BLaER1 (cell line): ENCODE results near the gene CYP2E1.
A peak's percentile ranks its signal among the peaks of the same experiment; 100 is the strongest.
"Not testable (repeated sequence)": the region's sequence is repeated elsewhere in the genome, so short reads cannot be mapped to it uniquely, and the experiment has no call there.

Experiments
- H3K27ac ChIP-seq: shearing (Covaris generic); formaldehyde crosslinking; 2 replicates; pipeline ENCODE4 v1.8.1; 2022
- H3K27me3 ChIP-seq: shearing (Covaris generic); formaldehyde crosslinking; 2 replicates; pipeline ENCODE4 v1.8.1; 2022
- H3K36me3 ChIP-seq: shearing (Covaris generic); formaldehyde crosslinking; 2 replicates; pipeline ENCODE4 v1.8.1; 2022
- H3K4me1 ChIP-seq: shearing (Covaris generic); formaldehyde crosslinking; 2 replicates; pipeline ENCODE4 v1.8.1; 2022
- H3K4me2 ChIP-seq: shearing (Covaris generic); formaldehyde crosslinking; 2 replicates; pipeline ENCODE4 v1.8.1; 2022
- H3K4me3 ChIP-seq: shearing (Covaris generic); formaldehyde crosslinking; 2 replicates; pipeline ENCODE4 v1.8.1; 2022
- H3K9ac ChIP-seq: shearing (Covaris generic); formaldehyde crosslinking; 2 replicates; pipeline ENCODE4 v1.8.1; 2022
- H3K9me3 ChIP-seq: shearing (Covaris generic); formaldehyde crosslinking; 2 replicates; pipeline ENCODE4 v1.8.1; 2022
- H4K20me1 ChIP-seq: shearing (Covaris generic); formaldehyde crosslinking; 2 replicates; pipeline ENCODE4 v1.8.1; 2022
- Cebpa-rat ChIP-seq: shearing (Covaris generic); IDR thresholded peaks from 2 replicates; pipeline ENCODE4 v1.8.1; 2022

CYP2E1 gene

DNA sequence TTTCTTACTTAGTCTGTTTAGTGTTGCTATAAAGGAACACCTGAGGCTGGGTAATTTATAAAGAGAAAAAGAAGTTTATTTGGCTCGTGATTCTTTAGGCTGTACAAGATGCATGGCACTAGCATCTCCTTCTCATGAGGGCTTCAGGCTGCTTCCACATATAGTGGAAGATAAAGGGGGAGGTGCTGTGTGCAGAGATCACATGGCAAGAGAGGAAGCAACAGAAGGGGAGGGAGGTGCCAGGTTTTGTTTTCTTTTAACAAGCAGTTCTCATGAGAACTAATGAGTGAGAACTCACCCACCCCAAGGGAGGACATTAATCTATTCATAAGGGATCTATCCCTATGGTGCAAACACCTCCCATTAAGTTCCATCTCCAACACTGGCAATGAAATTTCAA lies 17.3 kb downstream of the CYP2E1 start:
- peaks cover 7% of the 10 kb centered on the region; the same call in 1 of the 2 replicates for H3K4me1 ChIP-seq
- no peaks in the 10 kb centered on the region for H4K20me1 ChIP-seq
- H3K9me3 ChIP-seq: peaks cover 26% of the 10 kb centered on the region
- no peak overlapping the region for H3K9ac ChIP-seq
- H3K4me3 ChIP-seq: no peak overlapping the region
- no peaks in the 10 kb centered on the region for H3K36me3 ChIP-seq
- no peak overlapping the region; the same call in 1 of the 2 replicates for H3K4me2 ChIP-seq
- no peak for TF ChIP-seq Cebpa-rat
- no peak overlapping the region for H3K27ac ChIP-seq
- no peaks in the 10 kb centered on the region for H3K27me3 ChIP-seq

GRCh38 chr10:133554600-133554999 lies 27.4 kb downstream of the CYP2E1 start:
- H3K27ac ChIP-seq: no peak overlapping the region
- no peak overlapping the region for H3K4me2 ChIP-seq
- no peak overlapping the region for H3K4me3 ChIP-seq
- no peaks in the 10 kb centered on the region for H3K27me3 ChIP-seq
- no peaks in the 10 kb centered on the region for H4K20me1 ChIP-seq
- no peaks in the 10 kb centered on the region for H3K9me3 ChIP-seq
- no peak overlapping the region for H3K9ac ChIP-seq
- no peaks in the 10 kb centered on the region for H3K4me1 ChIP-seq
- TF ChIP-seq Cebpa-rat: no peak
- H3K36me3 ChIP-seq: no peaks in the 10 kb centered on the region

- H4K20me1 ChIP-seq: no peaks in the 10 kb centered on the region
- H3K27ac ChIP-seq: no peak overlapping the region
- no peaks in the 10 kb centered on the region for H3K27me3 ChIP-seq
- H3K4me2 ChIP-seq: no peak overlapping the region
- H3K4me1 ChIP-seq: no peaks in the 10 kb centered on the region
- no peak overlapping the region for H3K4me3 ChIP-seq
- no peak for TF ChIP-seq Cebpa-rat
- no peaks in the 10 kb centered on the region for H3K36me3 ChIP-seq
- H3K9ac ChIP-seq: no peak overlapping the region
- no peaks in the 10 kb centered on the region for H3K9me3 ChIP-seq
These were observed 28.4 kb downstream of the CYP2E1 start for GRCh38 chr10:133555521-133555920.

- H3K4me1 ChIP-seq: no peaks in the 10 kb centered on the region; the same call in 1 of the 2 replicates
- no peak overlapping the region for H3K4me3 ChIP-seq
- no peaks in the 10 kb centered on the region for H3K27me3 ChIP-seq
- no peak overlapping the region for H3K9ac ChIP-seq
- no peaks in the 10 kb centered on the region for H4K20me1 ChIP-seq
- TF ChIP-seq Cebpa-rat: no peak
- no peak overlapping the region for H3K27ac ChIP-seq
- no peaks in the 10 kb centered on the region for H3K36me3 ChIP-seq
- no peaks in the 10 kb centered on the region for H3K9me3 ChIP-seq
- H3K4me2 ChIP-seq: no peak overlapping the region
These were observed 30.2 kb downstream of the CYP2E1 start for GRCh38 chr10:133557381-133557780.

DNA sequence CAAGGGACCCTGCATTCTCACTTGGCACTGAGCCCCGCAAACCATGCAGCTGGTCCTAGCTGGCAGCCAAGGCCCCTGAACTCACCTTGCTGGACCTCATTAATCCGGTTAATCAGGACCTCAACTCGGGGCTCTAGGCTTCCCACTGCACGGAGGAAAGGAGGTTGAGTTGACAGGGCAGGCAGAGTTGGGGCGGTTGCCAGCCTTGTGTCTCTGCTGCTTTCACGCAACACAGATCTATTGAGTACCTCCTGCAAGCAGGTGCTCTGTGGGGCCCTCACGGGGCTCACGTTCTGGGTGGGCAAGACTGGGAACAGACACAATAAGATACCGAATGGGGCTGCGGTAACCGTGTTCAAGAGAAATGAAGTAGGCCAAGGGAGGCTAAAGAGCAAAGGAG lies 32.1 kb downstream of the CYP2E1 start:
- TF ChIP-seq Cebpa-rat: no peak
- Histone ChIP-seq H3K27me3 (no peaks in the 10 kb centered on the region), H3K4me1 (no peaks in the 10 kb centered on the region; the same call in 1 of the 2 replicates), H3K36me3 (no peaks in the 10 kb centered on the region), H4K20me1 (no peaks in the 10 kb centered on the region), H3K4me3 (no peak overlapping the region), H3K9me3 (no peaks in the 10 kb centered on the region), H3K27ac (no peak overlapping the region), H3K9ac (no peak overlapping the region), H3K4me2 (no peak overlapping the region)

- TF ChIP-seq Cebpa-rat: no peak
These were observed 37.7 kb downstream of the CYP2E1 start for GRCh38 chr10:133564816-133565215.

GRCh38 chr10:133565441-133566294 lies 38.5 kb downstream of the CYP2E1 start, which contains the start of gene SYCE1:
Gene SYCE1, minus strand, starts transcription at chr10:133565583. Its CDS starts 54 bp downstream, at chr10:133565529.
- H4K20me1 ChIP-seq: no peaks in the 10 kb centered on the region
- 0 out of 2 replicates have a peak within 1 kb of the TSS, but pooled peaks have one; percentile 28 for H3K4me3 ChIP-seq
- H3K36me3 ChIP-seq: no peaks in the 10 kb centered on the region
- H3K9ac ChIP-seq: no peak within 1 kb of the TSS
- no peak for TF ChIP-seq Cebpa-rat
- no peak within 1 kb of the TSS for H3K27ac ChIP-seq
- peaks cover 40% of the 10 kb centered on the region for H3K9me3 ChIP-seq
- H3K4me2 ChIP-seq: no peak within 1 kb of the TSS
- no peaks in the 10 kb centered on the region; the same call in 1 of the 2 replicates for H3K4me1 ChIP-seq
- H3K27me3 ChIP-seq: peaks cover 4% of the 10 kb centered on the region; the same call in 1 of the 2 replicates

More at GRCh38 chr10:133564816-133565215, 37.7 kb downstream of the CYP2E1 start:
- Histone ChIP-seq H3K36me3 (no peaks in the 10 kb centered on the region), H3K9me3 (peaks cover 40% of the 10 kb centered on the region), H3K27me3 (peaks cover 2% of the 10 kb centered on the region; the same call in 1 of the 2 replicates), H3K9ac (no peak overlapping the region), H3K4me1 (no peaks in the 10 kb centered on the region; the same call in 1 of the 2 replicates), H4K20me1 (no peaks in the 10 kb centered on the region), H3K27ac (no peak overlapping the region), H3K4me2 (no peak overlapping the region), H3K4me3 (no peak overlapping the region)

DNA sequence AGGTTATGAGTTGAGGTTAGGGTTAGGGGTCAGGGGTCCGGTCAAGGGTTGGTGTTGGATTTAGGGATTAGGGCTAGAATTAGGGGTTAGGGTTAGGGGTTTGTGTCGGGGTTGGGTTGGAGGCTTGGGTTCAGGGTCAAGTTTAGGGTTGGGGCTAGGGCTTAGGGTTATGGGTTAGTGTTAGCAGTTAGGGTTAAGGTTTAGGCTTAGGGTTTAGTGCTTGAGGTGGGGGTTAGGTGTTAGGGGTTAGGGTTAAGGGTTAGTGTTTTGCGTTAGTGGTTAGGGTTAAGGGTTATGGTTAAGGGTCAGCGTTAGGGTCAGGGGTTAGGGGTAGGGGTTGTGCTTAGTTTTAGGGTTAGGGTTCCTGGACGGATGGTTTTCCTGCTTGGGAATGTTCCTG lies 40.0 kb downstream of the CYP2E1 start:
- H3K9me3 ChIP-seq: peaks cover 43% of the 10 kb centered on the region
- no peak overlapping the region for H3K4me2 ChIP-seq
- H3K9ac ChIP-seq: no peak overlapping the region
- no peaks in the 10 kb centered on the region for H3K36me3 ChIP-seq
- H3K27ac ChIP-seq: no peak overlapping the region
- H3K4me1 ChIP-seq: no peaks in the 10 kb centered on the region
- H3K4me3 ChIP-seq: no peak overlapping the region
- no peak for TF ChIP-seq Cebpa-rat
- H3K27me3 ChIP-seq: peaks cover 4% of the 10 kb centered on the region; the same call in 1 of the 2 replicates
- no peaks in the 10 kb centered on the region for H4K20me1 ChIP-seq

DNA sequence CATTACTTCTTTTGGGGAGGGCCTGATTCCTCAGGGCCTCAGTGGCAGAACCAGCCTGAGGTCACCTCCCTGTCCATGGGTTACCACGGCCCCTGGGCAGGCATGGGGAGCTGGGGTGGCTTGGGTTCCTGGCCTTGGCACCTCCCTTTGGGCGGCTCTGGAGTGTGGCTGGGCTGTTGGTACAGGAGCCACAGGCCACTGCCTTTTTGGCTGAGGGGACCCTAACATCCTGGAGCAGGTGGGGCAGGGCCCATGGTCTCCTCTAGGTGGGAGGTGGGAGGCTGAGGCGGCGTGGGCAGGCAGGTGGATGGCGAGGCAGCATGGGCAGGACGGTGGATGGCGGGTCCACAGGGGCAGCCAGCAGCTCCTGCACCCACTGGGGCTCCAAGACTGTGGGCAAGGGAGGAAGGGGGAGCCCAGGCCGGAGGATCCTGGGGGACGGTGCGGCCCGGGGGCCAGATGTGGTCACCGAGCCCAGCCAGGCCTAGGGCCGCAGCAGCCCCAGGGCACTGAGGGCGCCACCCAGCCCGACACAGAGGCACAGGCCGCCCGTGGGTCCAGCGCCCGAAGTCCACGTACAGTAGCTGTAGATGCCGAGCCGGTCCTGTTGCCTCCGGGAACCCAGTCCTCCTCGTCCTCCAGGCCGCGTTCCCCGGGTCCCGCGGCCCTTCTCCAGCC lies 40.6 kb downstream of the CYP2E1 start:
- no peak overlapping the region for H3K4me3 ChIP-seq
- peaks cover 47% of the 10 kb centered on the region for H3K9me3 ChIP-seq
- H3K9ac ChIP-seq: no peak overlapping the region
- H3K27ac ChIP-seq: no peak overlapping the region
- H3K36me3 ChIP-seq: no peaks in the 10 kb centered on the region
- H3K4me2 ChIP-seq: no peak overlapping the region
- no peak for TF ChIP-seq Cebpa-rat
- H3K4me1 ChIP-seq: no peaks in the 10 kb centered on the region
- H3K27me3 ChIP-seq: peaks cover 4% of the 10 kb centered on the region; the same call in 1 of the 2 replicates
- H4K20me1 ChIP-seq: no peaks in the 10 kb centered on the region

DNA sequence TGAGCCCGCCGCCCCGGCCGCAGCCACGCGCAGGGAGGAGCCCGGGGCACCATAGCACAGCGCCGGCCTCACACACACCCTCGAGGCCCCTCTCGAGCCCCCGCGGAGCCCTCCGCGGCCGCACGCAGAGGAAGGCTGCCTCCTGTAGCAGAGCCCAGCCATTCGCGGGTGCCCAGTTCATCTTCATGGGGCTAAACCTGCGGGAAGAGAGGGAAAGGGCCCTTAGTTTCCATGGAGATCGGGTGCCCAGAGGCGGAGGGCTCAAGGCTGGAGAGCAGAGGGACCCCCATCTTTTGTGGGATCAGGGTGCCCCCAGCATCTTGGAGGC lies 41.1 kb downstream of the CYP2E1 start:
- Histone ChIP-seq H3K9me3 (peaks cover 52% of the 10 kb centered on the region), H3K4me2 (no peak overlapping the region), H4K20me1 (no peaks in the 10 kb centered on the region), H3K9ac (no peak overlapping the region), H3K4me3 (no peak overlapping the region), H3K36me3 (no peaks in the 10 kb centered on the region), H3K4me1 (no peaks in the 10 kb centered on the region), H3K27me3 (peaks cover 4% of the 10 kb centered on the region; the same call in 1 of the 2 replicates), H3K27ac (no peak overlapping the region)
- TF ChIP-seq Cebpa-rat: no peak

GRCh38 chr10:133568831-133569527 lies 41.8 kb downstream of the CYP2E1 start:
- not testable (repeated sequence) for H4K20me1 ChIP-seq, H3K9ac ChIP-seq, H3K4me2 ChIP-seq, H3K27ac ChIP-seq, H3K36me3 ChIP-seq, H3K4me1 ChIP-seq, H3K27me3 ChIP-seq, H3K4me3 ChIP-seq
- peaks cover 60% of the 10 kb centered on the region for H3K9me3 ChIP-seq

DNA sequence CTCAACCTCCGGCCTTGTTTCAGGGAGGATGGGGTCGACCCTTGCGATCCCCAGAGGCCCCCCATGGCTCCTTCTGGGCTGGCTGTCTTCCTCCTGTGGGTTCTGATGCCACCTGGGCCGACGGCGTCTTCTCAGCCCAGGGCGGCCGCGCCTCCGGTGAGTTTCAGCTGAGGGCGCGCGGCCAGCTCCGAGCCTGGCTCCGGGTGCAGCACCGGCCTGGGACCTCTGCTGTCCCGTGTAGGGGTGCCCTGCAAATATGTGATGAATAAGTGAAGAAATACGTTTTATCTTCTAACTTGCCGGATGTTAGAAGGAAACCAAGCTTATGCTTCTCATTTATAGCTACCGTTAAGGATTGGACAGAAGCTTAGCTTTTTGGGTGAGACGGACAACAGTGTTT lies 42.6 kb downstream of the CYP2E1 start:
- H3K36me3 ChIP-seq, H4K20me1 ChIP-seq, H3K4me3 ChIP-seq, H3K4me2 ChIP-seq, H3K27ac ChIP-seq, H3K27me3 ChIP-seq, H3K4me1 ChIP-seq, H3K9ac ChIP-seq: not testable (repeated sequence)
- peaks cover 61% of the 10 kb centered on the region for H3K9me3 ChIP-seq

DNA sequence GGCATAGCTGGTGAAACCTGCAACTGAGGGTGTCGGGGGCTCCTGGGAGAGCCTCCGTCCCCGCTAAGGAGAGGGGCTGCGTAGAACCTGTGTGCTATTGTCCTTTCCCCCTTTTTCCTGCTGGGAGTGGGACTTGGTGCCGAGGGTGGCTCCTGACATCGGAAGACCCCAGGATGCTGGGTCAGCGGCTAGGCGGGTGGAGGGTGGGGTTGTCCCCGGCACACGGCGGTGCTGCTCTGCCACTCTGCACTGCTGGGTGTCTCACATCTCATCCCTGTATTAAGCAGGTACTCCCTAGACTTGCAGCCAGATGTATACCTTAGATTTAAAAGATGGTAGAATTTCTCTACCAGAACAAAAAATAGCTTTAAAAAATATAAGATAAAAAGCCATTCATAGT lies 44.9 kb downstream of the CYP2E1 start:
- H3K27ac ChIP-seq, H3K4me3 ChIP-seq, H3K4me2 ChIP-seq, H3K36me3 ChIP-seq, H3K4me1 ChIP-seq, H4K20me1 ChIP-seq, H3K27me3 ChIP-seq, H3K9ac ChIP-seq: not testable (repeated sequence)
- peaks cover 39% of the 10 kb centered on the region for H3K9me3 ChIP-seq
